HG02610 (cell line): ENCODE data around the gene KLK15.

Experiments
- ATAC-seq: cut with Tn5 transposase; IDR thresholded peaks from one replicate; pipeline ENCODE4 v1.9.1; 2021; ENCODE audit warnings: mild to moderate bottlenecking, moderate library complexity; ENCODE audit not compliant: unreplicated experiment

KLK15 gene

GRCh38 chr19:50844296-50844935 lies 11.0 kb upstream of the KLK15 start:
- ATAC-seq = no peak

GRCh38 chr19:50843701-50844221 lies 10.4 kb upstream of the KLK15 start:
- no peak for ATAC-seq

DNA sequence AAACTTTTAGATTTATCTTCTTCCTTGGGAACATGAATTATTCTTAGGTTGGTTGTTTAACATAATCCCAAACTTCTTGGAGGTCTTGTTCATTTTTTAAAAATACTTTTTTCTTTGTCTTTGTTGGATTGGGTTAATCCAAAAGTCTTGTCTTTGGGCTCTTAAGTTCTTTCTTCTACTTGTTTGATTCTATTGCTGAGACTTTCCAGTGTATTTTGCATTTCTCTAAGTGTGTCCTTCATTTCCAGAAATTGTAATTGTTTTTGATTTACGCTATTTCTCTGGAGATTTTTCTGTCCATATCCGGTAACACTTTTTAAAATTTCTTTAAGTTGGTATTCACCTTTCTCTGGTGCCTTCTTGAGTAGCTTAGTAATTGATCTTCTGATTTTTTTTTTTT lies 9.8 kb upstream of the KLK15 start:
- no peak for ATAC-seq

DNA sequence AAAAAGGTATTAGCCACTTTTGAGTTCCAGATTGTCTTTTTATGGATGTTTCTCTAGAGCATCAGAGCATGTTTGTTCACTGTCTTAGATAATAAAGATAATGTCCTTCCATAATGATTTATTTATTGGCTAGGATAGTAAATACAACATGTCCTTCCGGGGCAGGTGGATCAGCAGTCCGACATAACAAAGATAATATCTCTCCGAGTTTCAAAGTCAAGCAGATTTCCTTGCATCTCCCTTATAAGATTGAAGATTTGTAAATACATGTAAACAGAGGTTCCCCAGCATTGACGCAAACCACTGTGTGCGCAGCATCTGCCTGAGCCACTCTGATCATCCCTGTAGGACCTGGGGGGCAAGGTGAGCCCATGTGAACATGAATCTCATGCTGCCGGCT lies 8.8 kb upstream of the KLK15 start:
- ATAC-seq = no peak

- ATAC-seq = no peak
Observed at GRCh38 chr19:50839712-50840655, 6.6 kb upstream of the KLK15 start.

GRCh38 chr19:50838239-50838638 lies 4.9 kb upstream of the KLK15 start:
- no peak for ATAC-seq

- no peak for ATAC-seq
Observed at GRCh38 chr19:50837300-50837699, 3.9 kb upstream of the KLK15 start.

DNA sequence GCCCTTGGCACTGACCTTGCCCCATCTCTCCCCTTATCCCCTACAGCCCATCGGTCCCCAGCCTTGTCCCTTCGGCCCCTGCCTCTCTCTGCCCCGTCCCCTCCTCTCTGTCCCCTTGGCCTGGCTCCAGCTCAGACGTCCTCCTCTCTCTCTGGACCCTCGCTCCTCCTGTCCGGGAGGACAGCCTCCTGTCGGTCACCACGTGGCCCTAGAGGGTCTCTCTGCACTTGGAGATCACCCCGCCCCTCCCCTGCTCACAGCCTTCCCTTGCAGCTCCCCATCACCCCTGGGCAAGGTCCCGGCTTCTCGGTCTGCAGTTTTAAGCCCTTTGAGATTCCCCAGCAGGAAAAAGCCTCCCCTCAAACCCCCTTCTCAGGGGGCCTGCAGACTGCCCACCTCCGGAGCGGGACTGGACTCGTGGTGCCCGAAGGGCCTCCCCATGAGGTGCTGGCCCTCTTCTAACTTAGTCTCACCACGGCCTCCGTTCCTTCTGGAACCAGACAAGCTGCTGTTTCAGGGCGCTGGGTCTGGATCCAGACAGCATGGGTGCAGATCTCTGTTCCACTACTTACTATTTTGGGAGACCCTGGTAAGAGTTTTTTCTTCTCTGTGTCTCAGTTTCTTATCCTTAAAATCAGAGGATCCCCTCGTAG lies 3.3 kb upstream of the KLK15 start:
- no peak for ATAC-seq

DNA sequence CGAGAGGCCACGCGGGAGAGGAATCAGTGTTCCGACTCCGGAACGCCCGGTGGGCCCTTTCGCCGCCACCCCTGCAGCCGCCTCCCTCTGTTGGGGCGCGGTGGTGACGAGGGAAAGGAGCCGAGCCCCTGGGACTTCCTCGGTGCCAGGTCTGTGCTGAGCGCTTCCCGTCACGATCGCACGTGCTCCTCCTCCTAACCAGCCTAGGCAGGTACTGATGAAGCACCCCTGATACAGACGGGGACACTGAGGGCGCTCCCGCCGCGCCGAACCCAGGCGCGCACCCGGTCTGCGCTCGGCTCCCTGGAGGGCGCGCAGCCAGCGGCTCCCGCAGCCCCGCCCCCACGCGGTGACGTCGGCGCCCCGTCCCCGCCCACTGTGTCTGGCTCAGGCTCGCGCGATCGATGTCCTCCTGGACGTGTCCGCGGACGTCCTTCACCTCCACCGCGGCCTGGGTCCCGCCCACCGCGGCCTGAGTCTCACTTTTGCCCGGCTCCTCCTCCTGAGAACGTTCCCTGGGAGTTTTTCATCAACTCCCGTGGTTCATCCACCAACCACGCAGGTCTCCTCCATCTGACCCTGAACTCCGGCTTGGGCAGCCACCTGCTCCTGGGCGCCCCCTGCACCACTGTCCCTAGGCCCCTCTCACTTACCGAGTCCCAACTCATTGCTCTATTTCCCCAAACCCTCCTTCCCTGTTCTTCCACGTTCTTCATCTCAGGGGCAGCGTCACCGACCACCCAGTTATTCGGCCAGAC lies 2.6 kb upstream of the KLK15 start:
- peak; percentile 83 for ATAC-seq

DNA sequence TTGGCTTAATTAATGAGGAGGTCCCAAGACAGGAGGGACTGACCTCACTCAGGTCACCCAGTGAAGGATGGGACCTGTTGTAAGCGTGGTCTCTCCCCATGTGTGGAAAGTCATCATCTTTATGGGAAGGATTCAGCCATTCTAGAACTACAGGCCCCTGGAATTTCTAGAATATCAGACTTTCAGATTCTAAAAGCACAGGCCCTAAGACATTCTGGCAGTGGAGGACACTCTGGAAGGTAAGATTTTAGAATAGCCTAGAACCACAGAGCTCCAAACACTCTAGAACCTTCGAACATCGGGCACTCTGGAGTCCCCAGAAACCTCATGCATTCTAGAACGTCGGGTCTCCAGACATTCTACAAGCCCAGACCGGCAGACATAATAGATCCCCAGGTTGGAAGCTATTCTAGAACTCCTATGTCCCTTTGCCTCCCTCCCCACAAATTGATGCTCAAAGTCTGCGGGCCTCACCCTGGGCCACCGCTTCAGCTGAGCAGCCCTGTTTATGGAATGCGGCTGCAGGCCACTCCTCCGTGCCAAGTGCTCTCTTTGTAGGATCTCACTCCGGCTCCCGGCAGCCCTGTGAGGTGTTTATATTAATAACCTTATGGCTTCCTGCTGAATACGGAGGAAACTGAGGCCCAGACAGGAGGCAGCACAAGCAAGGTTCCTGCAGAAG lies 1.9 kb upstream of the KLK15 start:
- ATAC-seq = no peak

GRCh38 chr19:50833802-50834167 lies 411 bp upstream of the KLK15 start:
- ATAC-seq = no peak

DNA sequence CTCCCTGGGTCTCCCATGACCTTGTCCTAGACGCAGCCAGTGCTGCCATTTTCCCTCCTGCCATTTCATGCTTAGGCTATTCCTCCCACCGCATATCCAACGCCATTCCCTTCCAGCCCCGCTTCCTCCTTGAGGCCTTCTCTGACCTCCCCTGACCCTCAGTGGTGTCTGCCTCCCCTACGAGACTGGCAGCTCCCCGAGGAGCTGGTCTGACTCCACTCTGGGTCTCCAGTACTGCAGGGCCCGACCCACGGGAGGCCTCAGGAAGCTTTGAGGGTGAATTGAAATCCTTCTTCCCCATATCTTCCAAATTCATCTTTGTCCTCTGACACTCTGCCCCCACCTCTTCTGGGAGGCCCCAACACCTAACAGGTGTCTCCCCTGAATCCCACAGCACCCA lies 708 bp downstream of the KLK15 start:
- ATAC-seq = no peak

GRCh38 chr19:50831026-50831396 lies 2.4 kb downstream of the KLK15 start:
- ATAC-seq = no peak

DNA sequence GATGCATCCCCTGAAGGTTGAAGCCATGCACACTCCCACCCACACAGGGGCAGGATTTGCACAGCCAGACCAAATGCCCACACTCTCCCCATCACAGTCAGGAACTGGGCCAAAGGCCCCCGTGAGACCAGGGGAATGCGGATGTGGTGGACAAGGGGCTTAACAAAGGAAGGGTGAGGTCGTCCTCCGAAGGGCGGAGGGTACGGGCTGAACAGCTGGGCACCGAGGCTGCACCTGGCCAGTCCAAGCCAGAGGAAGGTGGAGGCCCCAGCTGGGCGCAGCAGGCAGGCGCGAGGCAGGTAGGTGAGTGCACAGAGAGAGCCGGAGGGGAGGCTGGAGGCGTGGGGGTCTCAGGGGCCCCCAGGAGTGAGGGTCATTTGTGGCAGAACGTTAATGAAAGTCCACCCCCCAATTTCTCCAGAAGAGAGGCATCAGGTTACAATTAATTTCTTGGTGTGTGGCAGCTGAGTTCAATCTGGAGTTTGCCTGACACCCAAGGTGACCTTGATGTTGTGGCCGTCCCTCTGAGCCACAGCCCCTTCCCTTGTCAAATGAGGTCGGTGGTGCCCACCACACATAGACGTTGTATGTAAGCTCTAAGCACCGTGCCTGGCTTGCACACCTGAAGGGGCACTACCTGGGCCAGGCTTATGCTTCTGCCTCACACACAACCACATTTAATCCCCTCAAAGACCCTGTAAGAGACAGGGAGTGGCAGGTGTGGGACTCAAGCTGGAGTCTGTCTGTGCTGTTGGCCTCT lies 2.9 kb downstream of the KLK15 start:
- no peak for ATAC-seq

DNA sequence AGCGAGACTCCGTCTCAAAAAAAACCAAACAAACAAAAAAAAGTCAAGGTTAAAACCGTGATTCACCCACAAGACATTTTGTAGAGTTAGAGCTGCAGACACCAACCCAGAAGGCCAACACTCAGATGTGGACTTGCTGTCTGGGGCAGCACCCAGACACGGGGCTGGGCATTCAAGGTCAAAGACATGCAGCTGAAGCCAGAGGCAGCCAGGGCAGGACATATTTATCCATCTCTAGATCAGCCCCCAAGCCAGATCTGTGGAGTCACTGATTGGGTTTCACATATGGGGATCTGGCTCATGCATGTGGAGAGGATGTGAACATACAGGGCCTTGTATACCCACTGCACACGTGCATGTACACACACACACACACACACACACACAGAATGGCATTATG lies 3.6 kb downstream of the KLK15 start:
- no peak for ATAC-seq

DNA sequence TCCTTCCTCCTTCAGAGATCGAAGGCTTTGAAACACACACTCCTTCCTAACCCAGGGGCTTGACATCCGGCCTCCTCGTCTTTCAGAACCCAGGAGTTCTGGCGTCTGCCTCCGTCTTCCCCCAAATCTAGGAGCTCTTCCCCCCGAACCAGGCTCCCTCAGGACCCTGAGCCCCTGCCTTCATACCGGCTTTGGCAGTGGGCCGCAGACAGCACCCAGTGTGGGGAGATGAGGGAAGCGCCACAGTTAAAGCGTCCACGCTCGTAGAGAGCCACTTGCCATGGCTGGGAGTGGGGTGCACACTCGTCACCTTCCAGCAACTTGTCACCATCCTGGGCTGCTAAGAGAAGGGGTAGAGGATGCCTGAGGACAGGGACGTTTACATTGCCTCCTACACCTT lies 5.9 kb downstream of the KLK15 start:
- no peak for ATAC-seq

DNA sequence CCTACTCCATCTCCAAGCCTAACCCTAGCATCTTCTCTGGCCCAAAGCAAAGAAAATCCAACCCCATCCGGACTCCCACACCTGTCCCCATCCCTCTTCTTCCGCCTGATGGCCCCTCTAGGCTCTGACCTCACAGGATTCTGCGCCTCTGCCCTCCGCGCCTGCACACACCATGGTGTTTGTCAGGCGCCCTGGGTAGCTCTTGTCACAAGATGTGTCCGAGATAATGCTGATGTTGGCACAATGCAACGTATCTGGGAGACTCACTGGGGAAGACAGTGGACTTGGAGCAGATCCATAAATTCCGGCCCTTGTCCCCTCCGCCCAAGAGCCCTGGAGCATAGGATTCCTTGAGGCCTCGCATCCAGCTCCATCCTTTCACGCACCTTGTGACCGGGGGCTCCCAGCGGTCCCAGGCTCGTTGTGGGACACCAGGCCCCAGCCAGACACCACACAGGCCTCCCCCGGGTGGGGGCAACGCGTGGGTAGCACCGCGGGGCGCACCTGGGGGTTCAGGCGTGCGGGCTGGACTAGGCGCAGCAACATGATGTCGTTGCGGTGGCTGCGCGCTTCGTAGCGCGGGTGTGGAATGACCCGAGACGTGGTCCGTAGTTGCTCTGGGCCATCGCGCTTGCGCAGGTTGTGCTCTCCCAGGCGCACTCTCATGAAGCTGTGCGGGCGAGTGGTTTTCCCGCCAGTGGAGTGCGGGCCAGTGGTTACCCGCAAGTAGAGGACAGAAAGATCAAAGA lies 6.7 kb downstream of the KLK15 start:
- no peak for ATAC-seq

DNA sequence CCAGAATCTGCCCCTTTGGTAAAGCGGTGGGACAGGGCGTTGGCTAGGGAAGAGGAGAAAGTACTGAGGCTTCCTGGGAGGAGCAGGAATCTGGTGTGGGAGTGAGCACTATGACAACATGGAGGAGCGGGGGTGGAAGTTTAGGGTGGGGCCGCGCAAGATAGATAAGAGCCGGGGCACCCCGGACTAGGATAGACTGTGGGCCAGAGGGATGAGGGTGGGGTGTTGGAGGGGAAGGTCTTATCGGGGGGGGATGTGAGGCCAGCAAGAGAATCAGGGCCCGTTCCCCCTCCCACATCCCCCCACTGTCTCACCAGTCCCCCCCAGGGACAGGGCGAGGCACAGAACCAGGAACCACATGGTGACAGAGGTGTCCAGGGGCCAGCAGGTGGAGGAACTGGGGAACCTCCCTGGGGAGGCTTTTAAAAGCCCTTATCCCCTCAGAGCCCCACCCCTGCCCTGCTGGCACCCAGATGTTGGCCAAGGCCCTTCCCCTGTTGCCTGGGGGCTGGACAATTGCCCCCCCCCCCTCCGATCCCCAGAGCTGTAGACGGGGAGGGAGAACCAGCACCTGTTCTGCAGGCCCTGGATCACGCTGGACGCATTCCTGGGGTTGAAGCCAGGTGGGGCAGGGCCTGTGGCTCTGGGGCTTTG lies 9.9 kb downstream of the KLK15 start, which contains the start of gene KLK1:
Gene KLK1 (minus strand): TSS at position 399 of the 654 bp plus-strand sequence. CDS start 39 bp downstream, at position 360.
- no peak for ATAC-seq
